ENCODE measurements around the gene UBA3. TPM values are rescaled to one million over a fixed set of nuclear protein-coding genes. Genes with fewer than 3 reads are reported as not detected.

UBA3 gene
- total RNA-seq, 1 experiment from 2014 or later = 67.2 TPM

- no peak overlapping the region for H3K56ac ChIP-seq (ENCODE audit: insufficient read length, low read depth, low read length)
- no peaks in the 10 kb centered on the region for H3K23me2 ChIP-seq (ENCODE audit: insufficient read length, low read depth, low read length, poor library complexity, severe bottlenecking)
- no peak overlapping the region for H3K27ac Mint-ChIP-seq
- H4K20me1 ChIP-seq (ENCODE audit: control insufficient read depth, insufficient read depth, insufficient read length) = no peaks in the 10 kb centered on the region
- no peak overlapping the region for H2BK12ac ChIP-seq (ENCODE audit: insufficient read length, low read depth, low read length)
- no peak for DNase-seq
- no peak overlapping the region for H2BK15ac ChIP-seq (ENCODE audit: low read depth, low read length)
- H3K27ac ChIP-seq (ENCODE audit: insufficient read length, low read depth, low read length) = no peak overlapping the region
- WGBS (ENCODE audit: extremely low coverage, insufficient read length, low lambda C conversion rate) = no CpG with 5 or more reads among the region's 2 CpGs
- no peaks in the 10 kb centered on the region for H3K9me3 Mint-ChIP-seq
- no peak overlapping the region for H3K4ac ChIP-seq (ENCODE audit: low read depth, low read length)
- no peak overlapping the region for H4K91ac ChIP-seq (ENCODE audit: insufficient read length, low read depth, low read length)
- TF ChIP-seq CTCF (conservative IDR thresholded peaks at IDR 0.05) = no peak
- H3K79me1 ChIP-seq (ENCODE audit: insufficient read depth, low read depth, low read length, poor library complexity, severe bottlenecking) = no peaks in the 10 kb centered on the region
- peaks cover 4% of the 10 kb centered on the region for H3K4me1 ChIP-seq (ENCODE audit: insufficient read depth, low read length)
- H2BK20ac ChIP-seq (ENCODE audit: low read depth, low read length, poor library complexity, severe bottlenecking) = no peak overlapping the region
- H3K4me1 Mint-ChIP-seq = peaks cover 6 to 11% of the 10 kb centered on the region in 2 experiments
- H2BK5ac ChIP-seq (ENCODE audit: insufficient read length, low read length) = no peak overlapping the region
- no peak overlapping the region for H3K9ac ChIP-seq (ENCODE audit: extremely low read depth, insufficient read length, low read length)
- no peak overlapping the region for H4K5ac ChIP-seq (ENCODE audit: insufficient read length, low read depth, low read length)
- H3K36me3 Mint-ChIP-seq (ENCODE audit: insufficient read depth in 1 of 3, low read depth in 3 of 3) = no peaks in the 10 kb centered on the region
- no peak overlapping the region for H2AFZ ChIP-seq (ENCODE audit: low read length)
- H2BK120ac ChIP-seq (ENCODE audit: low read depth, low read length, poor library complexity, severe bottlenecking) = no peak overlapping the region
- no peak overlapping the region for H3K14ac ChIP-seq (ENCODE audit: insufficient read depth, low read length)
- H3K27me3 Mint-ChIP-seq (ENCODE audit: low read depth) = no peaks in the 10 kb centered on the region
- no peaks in the 10 kb centered on the region for H3K27me3 ChIP-seq (ENCODE audit: insufficient read depth, low read length)
- H3K9me3 ChIP-seq (ENCODE audit: control insufficient read depth, low read depth, low read length) = no peaks in the 10 kb centered on the region
- H3K23ac ChIP-seq (ENCODE audit: insufficient read length, low read depth, low read length) = no peak overlapping the region
- no peak overlapping the region for H3K4me2 ChIP-seq (ENCODE audit: insufficient read depth, insufficient read length, low read length)
- H4K8ac ChIP-seq (replicated peaks; ENCODE audit: insufficient read length, low read depth, low read length) = no peak overlapping the region
- H3T11ph ChIP-seq (ENCODE audit: low read length) = no peak overlapping the region
- H3K4me3 Mint-ChIP-seq = no peak overlapping the region
- H3K79me2 ChIP-seq (ENCODE audit: insufficient read depth, low read length) = no peaks in the 10 kb centered on the region
- H3K18ac ChIP-seq (ENCODE audit: insufficient read length, low read depth, low read length) = no peak overlapping the region
- no peak overlapping the region for H2AK5ac ChIP-seq (ENCODE audit: insufficient read length, low read length)
Observed at GRCh38 chr3:69115731-69116130, 35.6 kb upstream of the UBA3 start.
